HUES48 (cell line): ENCODE data around the gene ZRANB2.

Experiments
- H3K27ac ChIP-seq: one replicate; pipeline ENCODE4 v1.7.0; 2013; ENCODE audit warnings: low read depth, low read length, inconsistent platforms
- H3K27me3 ChIP-seq: 2 replicates; pipeline ENCODE4 v1.6.1; 2013; ENCODE audit warnings: mild to moderate bottlenecking, low read length; ENCODE audit not compliant: control insufficient read depth, insufficient read depth
- H3K36me3 ChIP-seq: 2 replicates; pipeline ENCODE4 v1.6.1; 2013; ENCODE audit warnings: low read length; ENCODE audit not compliant: control insufficient read depth, insufficient read depth
- H3K4me1 ChIP-seq: 2 replicates; pipeline ENCODE4 v1.6.1; 2013; ENCODE audit warnings: mild to moderate bottlenecking, low read length; ENCODE audit not compliant: control insufficient read depth, insufficient read depth
- H3K4me3 ChIP-seq: 2 replicates; pipeline ENCODE4 v1.5.1; 2013; ENCODE audit warnings: mild to moderate bottlenecking, low read depth, low read length
- H3K9ac ChIP-seq: 2 replicates; pipeline ENCODE4 v1.6.1; 2013; ENCODE audit warnings: mild to moderate bottlenecking, low read depth, low read length, moderate library complexity
- H3K9me3 ChIP-seq: 2 replicates; pipeline ENCODE4 v1.6.1; 2013; ENCODE audit warnings: low read length; ENCODE audit not compliant: control insufficient read depth, insufficient read depth

The ZRANB2 gene

GRCh38 chr1:71089536-71090270 lies 8.9 kb upstream of the ZRANB2 start:
- H3K9ac ChIP-seq = no peak overlapping the region
- H3K4me3 ChIP-seq = no peak overlapping the region
- no peaks in the 10 kb centered on the region for H3K9me3 ChIP-seq
- H3K27ac ChIP-seq = no peak overlapping the region
- H3K4me1 ChIP-seq = no peaks in the 10 kb centered on the region
- no peaks in the 10 kb centered on the region; the same call in 1 of the 2 replicates for H3K27me3 ChIP-seq
- no peaks in the 10 kb centered on the region for H3K36me3 ChIP-seq

DNA sequence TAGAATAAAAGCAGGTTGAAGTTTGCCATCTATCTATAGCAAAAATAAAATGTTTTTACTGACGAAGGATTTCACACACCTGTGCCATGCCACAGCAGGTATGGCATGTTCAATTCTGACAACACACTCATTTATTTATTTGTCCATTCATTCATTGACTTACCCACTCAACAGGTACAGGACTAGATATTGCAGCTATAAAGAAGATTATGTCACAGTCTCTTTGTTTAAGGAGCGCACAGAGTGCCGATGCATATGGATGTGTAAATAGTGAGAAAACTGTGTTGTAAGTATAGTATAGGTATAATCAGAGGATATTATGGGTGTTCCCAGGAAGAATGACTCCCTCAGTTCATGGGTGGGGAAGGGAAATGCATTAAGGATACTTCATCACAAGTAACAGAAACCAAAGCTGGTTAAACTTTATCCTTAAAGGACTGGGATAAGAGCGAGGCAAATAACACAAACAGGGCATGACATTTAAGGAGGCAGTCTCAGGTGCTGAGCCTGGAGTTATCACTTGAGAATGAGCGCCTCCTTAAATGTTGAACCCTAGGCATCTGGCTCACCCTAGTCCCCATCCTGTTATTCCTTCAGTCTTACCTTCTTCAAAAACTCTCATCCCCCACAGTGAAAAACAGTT lies 7.9 kb upstream of the ZRANB2 start:
- no peak overlapping the region for H3K9ac ChIP-seq
- H3K36me3 ChIP-seq = no peaks in the 10 kb centered on the region
- H3K27me3 ChIP-seq = peaks cover 2% of the 10 kb centered on the region; the same call in 1 of the 2 replicates
- H3K9me3 ChIP-seq = no peaks in the 10 kb centered on the region
- H3K4me1 ChIP-seq = no peaks in the 10 kb centered on the region
- no peak overlapping the region for H3K27ac ChIP-seq
- no peak overlapping the region for H3K4me3 ChIP-seq

- Histone ChIP-seq H3K36me3 (no peaks in the 10 kb centered on the region), H3K27me3 (peaks cover 11% of the 10 kb centered on the region; the same call in 1 of the 2 replicates), H3K9me3 (no peaks in the 10 kb centered on the region), H3K27ac (no peak overlapping the region), H3K9ac (no peak overlapping the region), H3K4me1 (no peaks in the 10 kb centered on the region), H3K4me3 (no peak overlapping the region)
These were observed 6.9 kb upstream of the ZRANB2 start for GRCh38 chr1:71087713-71088112.

DNA sequence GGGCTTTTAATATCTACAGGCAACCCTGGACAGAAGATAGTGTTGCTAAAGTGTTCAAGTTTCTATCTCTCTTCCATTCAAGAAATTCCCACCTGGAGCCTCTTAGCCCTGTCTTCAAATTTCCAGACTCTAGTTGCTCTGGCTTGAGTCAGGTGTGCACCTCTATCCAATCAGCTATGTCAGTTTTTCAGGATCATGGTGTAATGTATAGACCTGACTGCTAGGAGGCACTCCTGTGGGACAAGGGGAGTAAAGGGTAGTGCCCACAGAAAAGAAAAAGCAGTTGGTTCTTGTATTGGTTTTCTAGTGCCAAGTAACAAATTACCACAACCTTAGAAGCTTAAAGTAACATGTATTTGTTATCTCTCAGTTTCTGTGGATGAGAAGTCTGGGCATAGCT lies 6.2 kb upstream of the ZRANB2 start:
- Histone ChIP-seq H3K27me3 (peaks cover 13% of the 10 kb centered on the region), H3K9ac (no peak overlapping the region), H3K4me3 (no peak overlapping the region), H3K4me1 (no peaks in the 10 kb centered on the region), H3K36me3 (no peaks in the 10 kb centered on the region), H3K9me3 (no peaks in the 10 kb centered on the region), H3K27ac (no peak overlapping the region)

GRCh38 chr1:71086331-71086730 lies 5.5 kb upstream of the ZRANB2 start:
- no peak overlapping the region for H3K9ac ChIP-seq
- H3K36me3 ChIP-seq = no peaks in the 10 kb centered on the region
- no peak overlapping the region for H3K27ac ChIP-seq

DNA sequence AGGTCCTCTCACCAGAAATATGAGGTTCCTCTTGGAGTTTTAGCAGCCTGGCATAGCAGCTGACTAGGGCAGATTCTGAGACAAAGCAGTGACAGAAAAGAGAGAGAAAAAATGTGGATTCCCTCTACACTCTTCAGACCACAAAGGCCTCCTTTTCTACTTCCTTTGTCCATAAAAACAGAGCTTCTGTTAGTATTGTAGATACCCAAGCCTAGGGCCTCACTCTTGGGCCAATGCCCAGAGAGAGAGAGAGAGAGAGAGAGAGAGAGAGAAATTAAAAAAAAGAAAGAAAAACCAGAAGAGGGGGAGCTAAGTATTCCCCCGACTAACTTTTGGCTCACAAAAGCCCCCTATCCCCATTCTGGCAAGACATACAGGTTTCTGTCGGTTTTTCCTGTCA lies 2.4 kb upstream of the ZRANB2 start:
- H3K36me3 ChIP-seq = peaks cover 7% of the 10 kb centered on the region

More at GRCh38 chr1:71086331-71086730, 5.5 kb upstream of the ZRANB2 start:
- H3K27me3 ChIP-seq = peaks cover 13% of the 10 kb centered on the region
- no peaks in the 10 kb centered on the region for H3K9me3 ChIP-seq
- no peak overlapping the region for H3K4me3 ChIP-seq
- peaks cover 4% of the 10 kb centered on the region; the same call in 1 of the 2 replicates for H3K4me1 ChIP-seq

GRCh38 chr1:71081697-71082080 lies 854 bp upstream of the ZRANB2 start:
- H3K4me1 ChIP-seq = peaks cover 10% of the 10 kb centered on the region; the same call in 1 of the 2 replicates
- H3K4me3 ChIP-seq = peak overlapping the region; percentile 99
- no peak overlapping the region for H3K9ac ChIP-seq
- peak overlapping the region; percentile 22 for H3K27ac ChIP-seq
- H3K36me3 ChIP-seq = peaks cover 23% of the 10 kb centered on the region
- peaks cover 13% of the 10 kb centered on the region for H3K27me3 ChIP-seq
- no peaks in the 10 kb centered on the region for H3K9me3 ChIP-seq

More for the DNA sequence above, 2.4 kb upstream of the ZRANB2 start:
- Histone ChIP-seq H3K9me3 (no peaks in the 10 kb centered on the region), H3K4me1 (peaks cover 10% of the 10 kb centered on the region; the same call in 1 of the 2 replicates), H3K27me3 (peaks cover 13% of the 10 kb centered on the region), H3K27ac (no peak overlapping the region), H3K9ac (no peak overlapping the region), H3K4me3 (no peak overlapping the region)

GRCh38 chr1:71080230-71080738 lies 551 bp downstream of the ZRANB2 start:
- peaks cover 37% of the 10 kb centered on the region for H3K36me3 ChIP-seq
- H3K4me1 ChIP-seq = peaks cover 10% of the 10 kb centered on the region; the same call in 1 of the 2 replicates
- H3K9me3 ChIP-seq = no peaks in the 10 kb centered on the region
- H3K9ac ChIP-seq = peak overlapping the region; percentile 98
- H3K27me3 ChIP-seq = peaks cover 13% of the 10 kb centered on the region
- peak overlapping the region; percentile 95 for H3K27ac ChIP-seq
- H3K4me3 ChIP-seq = peak overlapping the region; percentile 99

GRCh38 chr1:71074681-71075080 lies 6.2 kb downstream of the ZRANB2 start:
- H3K9ac ChIP-seq = no peak overlapping the region
- no peak overlapping the region for H3K4me3 ChIP-seq
- no peaks in the 10 kb centered on the region for H3K27me3 ChIP-seq
- H3K4me1 ChIP-seq = 0 out of 2 replicates have a peak, but pooled peaks cover 4% of the 10 kb centered on the region
- H3K9me3 ChIP-seq = no peaks in the 10 kb centered on the region
- H3K36me3 ChIP-seq = peaks cover 93% of the 10 kb centered on the region
- no peak overlapping the region for H3K27ac ChIP-seq

GRCh38 chr1:71072273-71072672 lies 8.6 kb downstream of the ZRANB2 start:
- no peaks in the 10 kb centered on the region for H3K9me3 ChIP-seq
- peaks cover 100% of the 10 kb centered on the region for H3K36me3 ChIP-seq
- no peak overlapping the region for H3K27ac ChIP-seq
- no peak overlapping the region for H3K4me3 ChIP-seq
- no peaks in the 10 kb centered on the region for H3K27me3 ChIP-seq
- no peaks in the 10 kb centered on the region for H3K4me1 ChIP-seq
- no peak overlapping the region for H3K9ac ChIP-seq

DNA sequence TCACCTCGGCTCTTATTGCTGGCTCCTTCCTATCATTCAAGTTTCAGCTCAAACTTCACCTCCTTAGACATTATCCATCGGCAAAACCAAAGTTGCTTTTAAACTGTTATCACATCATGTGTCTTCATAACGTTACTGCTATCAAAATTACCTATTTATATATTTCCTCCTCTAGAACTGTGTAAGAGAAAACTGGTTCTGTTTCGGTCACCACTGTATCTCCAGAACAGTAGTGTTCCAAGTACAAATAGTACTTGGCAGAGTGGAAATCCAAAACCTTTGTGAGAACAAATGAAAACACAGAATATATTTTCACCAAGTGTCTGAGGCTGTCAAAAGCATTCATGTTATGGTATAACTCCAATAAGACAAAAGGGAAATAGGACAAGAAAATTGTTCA lies 9.1 kb downstream of the ZRANB2 start:
- no peak overlapping the region for H3K4me3 ChIP-seq
- H3K9me3 ChIP-seq = no peaks in the 10 kb centered on the region
- H3K36me3 ChIP-seq = peaks cover 100% of the 10 kb centered on the region
- no peak overlapping the region for H3K9ac ChIP-seq
- H3K27me3 ChIP-seq = no peaks in the 10 kb centered on the region
- H3K4me1 ChIP-seq = no peaks in the 10 kb centered on the region
- no peak overlapping the region for H3K27ac ChIP-seq
